GM19452 (cell line): ENCODE data around the gene KDSR.

Experiments used
- ATAC-seq: cut with Tn5 transposase; IDR thresholded peaks from one replicate; pipeline ENCODE4 v1.9.1; 2021; ENCODE audit not compliant: unreplicated experiment

Gene KDSR

GRCh38 chr18:63322206-63322605, 44.8 kb downstream of the KDSR start:
- ATAC-seq = no peak

DNA sequence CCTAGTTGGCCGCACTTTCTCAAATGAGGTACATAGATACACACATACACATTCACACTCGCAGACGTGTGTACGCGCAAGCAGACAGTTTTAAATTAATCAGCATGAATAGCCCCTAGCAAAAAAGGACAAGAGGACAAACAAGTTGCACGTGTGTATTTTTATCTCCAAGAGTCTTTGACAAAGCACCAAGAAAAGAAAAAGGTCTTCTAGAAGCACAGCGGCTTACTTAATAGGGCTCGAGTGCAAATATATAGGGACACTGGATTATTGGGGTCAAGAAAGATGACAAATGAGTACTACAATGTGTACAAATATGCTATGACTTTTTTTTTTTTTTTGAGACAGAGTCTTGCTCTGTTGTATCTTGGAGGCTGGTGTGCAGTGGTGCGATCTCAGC, 45.7 kb downstream of the KDSR start:
- ATAC-seq = no peak

- no peak for ATAC-seq
These were observed 46.1 kb downstream of the KDSR start for GRCh38 chr18:63320975-63321265.

GRCh38 chr18:63320123-63320974, 46.7 kb downstream of the KDSR start:
- peak; percentile 57 for ATAC-seq

DNA sequence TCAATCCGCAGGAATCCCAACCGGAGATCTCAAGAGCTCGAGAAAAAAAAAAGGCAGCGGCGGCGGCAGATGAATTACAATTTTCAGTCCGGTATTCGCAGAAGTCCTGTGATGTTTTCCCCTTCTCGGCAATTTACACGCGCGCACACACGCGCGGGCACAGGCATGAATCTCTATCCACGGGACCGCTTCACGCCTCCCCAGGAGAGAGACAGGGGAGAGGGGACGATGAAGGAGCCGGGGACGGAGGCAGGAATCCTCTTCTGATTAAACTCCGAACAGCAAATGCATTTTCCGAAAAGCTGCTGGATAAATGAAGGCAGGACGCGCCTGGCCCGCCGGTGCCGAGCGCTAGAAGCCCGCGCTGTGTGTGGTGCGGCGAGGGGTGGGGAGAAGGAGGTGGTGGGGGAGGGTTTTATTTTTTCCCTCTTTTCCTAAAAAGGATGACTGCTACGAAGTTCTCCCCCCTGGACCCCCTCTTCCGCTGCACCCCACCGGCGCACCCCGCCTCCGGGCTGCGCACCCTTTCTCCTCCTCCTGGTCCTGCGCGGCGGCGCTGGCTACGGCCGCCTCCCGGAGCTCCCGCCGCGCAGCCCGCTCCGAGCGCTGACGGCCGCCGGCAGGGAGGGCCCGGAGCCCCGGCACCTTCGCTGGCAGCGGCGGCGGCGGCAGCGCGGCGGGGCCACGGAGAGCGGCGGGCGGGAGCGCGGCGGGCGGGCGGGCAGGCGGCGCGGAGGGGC, 47.5 kb downstream of the KDSR start, which contains the start of gene BCL2:
TSS of gene BCL2 (minus strand) at position 387 of the 740 bp plus-strand sequence.
- ATAC-seq = peak; percentile 10

DNA sequence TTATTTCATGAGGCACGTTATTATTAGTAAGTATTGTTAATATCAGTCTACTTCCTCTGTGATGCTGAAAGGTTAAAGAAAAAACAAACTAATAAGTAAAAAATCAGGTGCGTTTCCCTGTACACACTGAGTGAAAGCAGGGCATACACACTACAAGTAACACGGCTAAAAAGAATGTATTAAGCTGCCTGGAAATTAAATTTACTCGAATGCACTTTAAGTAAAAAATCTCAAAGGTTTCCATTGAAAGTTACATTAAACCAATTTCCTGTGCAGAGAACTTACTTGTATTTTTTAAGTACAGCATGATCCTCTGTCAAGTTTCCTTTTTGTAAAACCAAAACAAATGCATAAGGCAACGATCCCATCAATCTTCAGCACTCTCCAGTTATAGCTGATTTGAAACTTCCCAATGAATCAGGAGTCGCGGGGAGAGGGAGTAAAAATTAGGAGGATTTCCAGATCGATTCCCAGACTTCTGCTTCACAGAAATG, 48.1 kb downstream of the KDSR start:
- no peak for ATAC-seq

GRCh38 chr18:63317982-63318888, 48.8 kb downstream of the KDSR start:
- peak; percentile 46 for ATAC-seq

GRCh38 chr18:63317556-63317946, 49.5 kb downstream of the KDSR start:
- no peak for ATAC-seq

DNA sequence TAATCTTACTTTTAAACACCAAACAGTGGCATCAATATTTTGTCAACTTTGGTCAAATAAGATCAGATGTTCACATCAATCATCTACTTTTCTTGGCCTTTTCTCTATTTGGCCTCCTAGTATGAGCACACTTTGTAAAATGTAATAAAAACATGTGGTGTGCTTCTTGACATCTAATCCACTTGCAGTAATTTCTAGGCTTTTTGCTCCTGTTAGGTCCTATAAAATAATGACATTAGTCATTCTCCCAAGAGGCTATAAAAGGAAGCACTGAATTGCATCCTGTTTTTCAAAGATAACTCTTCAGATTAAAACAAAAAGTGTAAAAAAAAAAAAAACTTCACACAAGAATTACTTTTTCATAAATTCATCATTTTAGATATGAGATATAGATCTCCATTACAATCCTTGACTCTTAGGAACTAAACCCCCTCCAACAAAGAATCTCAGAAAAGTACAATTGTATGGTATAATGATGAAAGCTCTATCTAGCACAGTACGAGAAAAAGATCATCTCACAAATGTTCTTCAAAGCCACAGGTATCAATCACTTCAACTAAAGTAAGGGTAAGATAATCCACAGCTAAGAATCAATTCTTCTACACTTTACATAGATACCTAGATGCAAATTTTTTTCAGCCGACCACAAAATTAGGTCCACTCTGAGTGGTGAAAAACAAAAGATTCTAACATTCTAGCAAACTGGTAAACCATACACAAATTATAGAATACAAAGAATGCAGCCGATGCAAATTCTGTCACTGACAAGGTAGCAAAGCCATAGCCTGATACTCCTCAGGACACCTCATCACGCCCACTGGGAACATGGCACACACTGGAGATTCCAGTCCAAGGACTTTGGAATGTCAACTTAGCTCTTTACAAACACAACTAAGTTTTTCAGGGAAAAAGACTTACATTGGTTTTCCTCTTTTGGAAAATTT, 50.1 kb downstream of the KDSR start:
- ATAC-seq = no peak

- no peak for ATAC-seq
These were observed 51.1 kb downstream of the KDSR start for GRCh38 chr18:63315876-63316275.

DNA sequence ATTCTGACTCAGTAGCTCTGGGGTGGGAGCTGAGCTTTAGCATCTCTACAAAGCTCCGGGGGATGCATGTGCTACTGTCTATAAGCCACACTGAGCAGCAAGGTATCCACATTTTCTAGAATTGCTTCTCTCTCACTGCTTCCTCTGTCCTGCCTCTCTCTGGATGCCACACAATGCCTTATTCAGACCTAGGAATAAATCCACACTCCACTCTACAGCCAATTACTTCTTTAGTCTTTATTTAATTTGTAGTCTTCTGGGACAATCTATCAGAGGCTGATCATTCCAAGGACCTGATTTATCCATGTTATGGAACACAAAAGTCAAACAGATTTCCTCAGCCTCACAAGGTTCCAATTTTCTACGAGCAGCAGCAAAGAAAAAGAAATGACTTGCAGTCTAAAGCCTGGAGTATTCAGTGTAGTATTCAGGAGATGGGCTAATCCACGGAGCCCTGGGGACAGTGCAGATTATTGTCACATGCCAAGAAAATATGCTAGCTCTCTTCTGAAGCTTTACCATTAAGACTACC, 51.8 kb downstream of the KDSR start:
- ATAC-seq = no peak

- no peak for ATAC-seq
These were observed 52.8 kb downstream of the KDSR start for GRCh38 chr18:63314062-63314790.

- ATAC-seq = no peak
These were observed 53.5 kb downstream of the KDSR start for GRCh38 chr18:63313396-63313917.

- ATAC-seq = peak; percentile 44
These were observed 54.1 kb downstream of the KDSR start for GRCh38 chr18:63312737-63313395.

- peak; percentile 2 for ATAC-seq
These were observed 55.0 kb downstream of the KDSR start for GRCh38 chr18:63312019-63312409.

- peak; percentile 65 for ATAC-seq
These were observed 55.6 kb downstream of the KDSR start for GRCh38 chr18:63311118-63312018.

DNA sequence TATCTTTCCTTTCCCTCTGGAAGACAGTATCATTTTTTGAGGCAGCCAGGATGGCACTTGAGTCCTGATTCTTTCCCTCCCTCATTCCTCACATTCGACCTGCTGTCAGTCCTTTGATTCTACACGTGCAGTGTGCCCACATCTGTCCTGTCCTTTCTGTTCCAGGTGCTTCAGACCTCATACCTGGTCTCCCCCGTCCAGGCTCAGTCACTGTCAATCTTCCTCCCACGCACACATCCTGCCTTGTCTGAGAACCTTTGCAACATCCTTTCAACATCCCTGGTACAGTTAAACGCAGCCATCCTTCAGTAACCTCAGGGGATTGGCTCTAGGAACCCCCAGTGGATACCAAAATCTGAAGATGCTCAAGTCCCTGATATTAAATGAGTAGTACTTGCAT, 57.6 kb downstream of the KDSR start:
- ATAC-seq = no peak
